Pulmonary artery endothelial cell (primary cell): ENCODE data around the gene BIVM. TPM values are rescaled to one million over a fixed set of nuclear protein-coding genes. Genes with fewer than 3 reads are reported as not detected.

ENCODE experiments used
- DNase-seq: peaks from one replicate; pipeline ENCODE4 v3.0.0-alpha.2; 2011; ENCODE audit warnings: low read depth, low spot score
- total RNA-seq: library from RNA; depleted of rRNA; stranded (reverse); fragments of >200 nt; gene quantifications from 2 replicates; pipeline ENCODE4 v1.2.3, GENCODE V29; 2014

The BIVM gene
- total RNA-seq, 1 donor from 2014 or later = 12.1 TPM

DNA sequence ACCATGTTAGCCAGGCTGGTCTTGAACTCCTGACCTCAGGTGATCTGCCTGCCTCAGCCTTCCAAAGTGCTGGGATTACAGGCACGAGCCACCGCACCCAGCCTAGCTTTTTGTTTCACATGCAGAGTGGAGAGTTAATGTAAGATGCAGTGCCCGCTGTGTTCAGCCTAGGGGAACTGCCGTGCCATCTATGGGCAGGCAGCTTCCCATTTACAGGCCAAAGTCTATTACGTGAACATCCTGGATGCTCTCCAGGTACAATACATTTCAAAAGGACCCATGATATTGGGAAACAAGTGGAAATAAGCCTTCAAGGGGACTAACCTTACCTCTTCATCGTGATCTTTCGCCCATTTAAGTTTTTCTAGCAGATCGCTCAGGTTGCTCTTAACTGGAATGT, 10.2 kb upstream of the BIVM start:
- no peak for DNase-seq

DNA sequence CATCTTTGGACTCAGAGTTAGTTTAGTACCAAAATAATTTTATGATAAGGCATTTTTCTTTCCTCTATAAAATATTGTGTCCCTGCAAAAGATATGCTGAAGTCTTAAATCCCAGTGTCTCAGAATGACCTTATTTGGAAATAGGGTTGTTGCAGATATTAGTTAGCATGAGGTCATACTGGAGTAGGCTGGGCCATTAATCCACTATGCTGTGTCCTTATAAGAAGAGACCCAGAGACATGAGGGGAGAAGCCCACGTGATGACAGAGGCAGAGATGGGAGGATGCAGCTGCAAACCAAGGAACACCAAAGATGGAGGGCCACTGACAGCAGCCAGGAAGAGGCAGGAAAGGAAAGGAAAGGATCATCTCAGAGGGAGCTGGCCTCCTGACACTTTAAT, 6.5 kb upstream of the BIVM start:
- DNase-seq = no peak

DNA sequence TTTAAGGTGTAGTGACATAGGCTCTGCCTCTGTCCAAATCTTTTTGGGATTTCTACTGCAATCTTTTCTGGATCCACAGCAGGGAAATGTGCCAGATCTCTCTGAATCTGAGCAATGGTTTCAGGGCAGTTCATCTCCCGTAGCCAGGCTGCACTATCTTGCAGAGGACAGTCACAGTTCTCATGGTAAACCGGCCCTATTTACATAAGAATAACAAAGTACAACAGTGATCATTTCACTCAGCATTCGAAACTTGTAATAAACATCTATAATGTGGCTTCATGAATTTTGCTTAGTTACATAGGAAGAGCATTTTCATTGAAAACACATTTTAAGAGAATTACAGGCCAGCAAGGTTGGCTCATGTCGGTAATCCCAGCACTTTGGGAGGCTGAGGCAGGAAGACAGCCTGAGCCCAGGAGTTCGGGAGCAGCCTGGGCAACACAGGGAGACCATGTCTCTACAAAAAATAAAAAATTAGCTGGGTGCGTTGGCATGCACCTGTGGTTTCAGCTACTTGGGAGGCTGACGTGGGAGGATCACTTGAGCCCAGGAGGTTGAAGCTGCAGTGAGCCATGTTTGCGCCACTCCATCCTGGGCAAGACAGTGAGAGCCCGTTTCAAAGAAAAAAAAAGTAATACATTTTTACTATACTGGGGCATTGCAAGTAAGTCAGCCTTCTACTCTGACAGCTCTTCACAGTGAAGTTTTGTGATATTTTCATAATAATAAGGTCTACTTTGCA, 5.1 kb upstream of the BIVM start:
- no peak for DNase-seq

DNA sequence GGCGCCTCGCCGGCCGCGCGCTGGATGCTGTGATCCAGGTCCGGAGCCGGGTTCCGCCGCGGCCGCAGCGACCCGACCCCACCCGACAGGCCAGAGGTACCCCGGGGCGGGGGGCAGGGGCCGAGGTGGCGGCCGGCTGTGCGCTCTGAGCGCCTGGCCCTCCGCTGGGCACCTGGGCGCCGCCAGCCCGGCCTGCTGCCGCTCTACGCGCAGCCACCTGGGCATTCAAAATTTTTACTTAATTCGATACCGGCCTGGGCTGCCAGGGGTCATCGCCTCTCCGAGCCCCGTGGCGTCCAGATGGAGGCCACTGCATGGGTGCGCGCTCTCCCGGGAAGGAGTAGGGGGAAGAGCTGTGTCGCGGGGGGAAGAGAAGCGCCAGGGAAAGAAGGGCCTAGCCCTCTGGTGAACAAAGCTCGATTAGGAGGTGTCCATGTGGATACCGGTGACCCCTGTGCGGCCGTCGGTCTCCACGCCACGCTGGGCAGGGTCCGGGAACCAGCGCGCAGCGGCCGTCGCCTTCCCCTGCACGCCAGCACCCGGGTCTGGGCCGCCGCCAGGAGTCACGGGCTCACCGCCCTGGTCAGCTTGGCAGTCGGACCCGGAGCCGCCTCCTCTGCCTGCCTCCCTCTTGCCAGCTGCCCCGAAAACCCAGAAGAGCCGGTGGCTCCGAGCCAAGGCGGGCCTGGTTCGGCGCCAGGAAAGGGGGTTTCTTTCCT, 666 bp downstream of the BIVM start:
- no peak for DNase-seq

DNA sequence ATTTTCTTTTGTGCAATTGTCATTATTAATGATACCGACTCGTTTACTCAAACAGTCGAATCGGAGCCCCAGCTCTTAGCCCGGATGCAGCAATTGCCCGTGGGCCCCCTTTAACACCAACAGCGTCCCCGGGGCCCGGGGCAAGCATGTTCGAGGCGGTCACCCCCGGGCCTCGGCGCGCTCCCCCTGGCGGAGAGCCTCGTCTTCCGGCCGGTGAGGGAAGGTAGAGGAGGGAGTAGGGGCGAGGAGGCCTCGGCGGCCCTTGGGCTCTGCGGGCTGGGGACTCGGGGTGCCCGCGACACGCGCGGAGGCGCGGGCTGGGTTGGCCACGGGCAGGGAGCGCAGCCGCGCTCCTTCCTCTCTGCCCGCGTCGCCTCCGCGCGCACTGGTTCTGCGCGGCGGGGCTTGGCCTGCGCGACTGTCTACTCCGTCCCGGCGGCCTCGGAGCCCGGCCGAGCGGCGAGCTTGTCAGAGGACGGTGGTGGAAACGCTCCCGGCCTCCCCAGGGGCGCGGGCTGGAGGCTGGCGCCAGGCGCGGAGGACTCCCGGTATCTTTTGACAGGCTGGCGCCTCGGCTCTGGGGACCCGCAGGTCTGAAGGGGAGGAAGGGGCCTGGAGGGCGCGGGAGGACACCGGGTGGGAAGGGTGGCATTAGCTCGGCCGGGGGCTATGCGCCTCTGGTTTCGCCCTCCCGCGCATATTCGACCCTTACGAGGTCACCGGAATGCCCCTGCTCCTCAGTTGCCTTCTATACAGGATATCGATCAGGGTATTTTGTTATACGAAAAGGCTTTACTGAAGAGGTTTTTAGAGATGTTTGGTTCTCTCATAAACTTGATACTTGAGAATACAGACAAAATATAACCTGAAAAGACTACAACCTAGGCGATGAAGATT, 1.5 kb downstream of the BIVM start:
- DNase-seq = peak; percentile 29

DNA sequence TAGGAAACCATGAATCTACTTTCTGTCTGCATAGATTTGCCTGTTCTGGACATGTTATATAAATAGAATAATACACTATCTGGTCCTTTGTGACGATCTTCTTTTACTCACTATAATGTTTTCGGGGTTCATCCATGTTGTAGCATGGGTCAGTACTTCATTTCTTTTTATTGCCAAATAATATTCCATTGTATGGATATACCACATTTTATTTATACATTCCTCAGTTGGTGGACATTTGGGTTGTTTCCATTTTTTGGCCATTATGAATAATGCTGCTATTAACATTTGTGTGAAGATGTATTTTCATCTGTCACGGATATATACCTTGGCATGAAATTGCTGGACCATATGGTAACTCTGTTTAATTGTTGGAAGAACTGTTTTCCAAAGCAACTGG, 6.8 kb downstream of the BIVM start:
- DNase-seq = no peak

DNA sequence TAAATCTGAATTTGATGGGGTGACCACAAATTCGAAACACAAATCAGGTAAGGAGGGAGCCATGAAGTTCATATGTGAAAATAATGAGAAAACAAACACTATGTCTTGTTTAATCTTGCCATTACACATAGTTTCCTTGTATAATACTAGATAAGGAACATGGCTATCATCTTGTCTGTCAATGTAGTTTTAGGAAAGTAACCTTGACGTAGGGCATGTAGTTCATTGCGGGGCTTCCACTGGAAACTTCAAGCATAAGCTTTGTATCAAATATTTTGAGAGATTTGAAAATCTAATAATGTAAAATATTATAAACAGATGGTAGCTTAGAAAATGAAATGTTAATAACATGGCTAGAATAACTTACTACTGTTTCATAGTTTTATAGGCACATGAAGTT, 8.8 kb downstream of the BIVM start:
- DNase-seq = no peak

DNA sequence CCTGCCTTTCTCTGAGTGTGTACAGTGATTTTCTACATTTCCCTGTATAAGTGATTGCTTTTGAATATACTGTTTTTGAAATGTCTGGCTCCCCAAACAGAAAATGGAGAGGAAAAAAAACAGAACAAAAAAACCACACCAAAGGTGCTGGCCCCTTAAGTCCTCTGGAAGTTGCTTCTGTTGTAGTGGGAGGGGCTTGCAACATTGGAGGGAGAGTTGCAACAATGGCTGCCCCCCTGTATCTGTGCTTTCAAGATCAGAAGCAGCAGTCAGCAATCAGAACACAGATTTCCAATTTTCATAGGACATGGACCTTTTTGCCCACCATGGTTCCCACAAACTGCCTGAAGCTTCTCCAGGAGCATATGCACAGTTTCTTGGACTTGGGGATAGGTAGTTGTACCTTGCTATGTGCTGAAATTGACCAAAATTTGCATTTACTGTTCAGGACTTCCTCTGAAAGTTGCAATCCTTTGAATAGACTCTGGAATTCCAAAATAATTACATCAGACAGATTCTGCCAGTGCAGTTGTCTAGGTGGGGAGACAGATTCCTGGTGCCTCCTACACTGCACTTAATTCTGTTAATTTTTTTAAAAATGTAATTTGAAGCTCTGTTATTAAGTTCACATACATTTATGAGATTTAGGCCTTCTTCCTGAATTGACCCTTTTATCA, 13.8 kb downstream of the BIVM start:
- DNase-seq = no peak

DNA sequence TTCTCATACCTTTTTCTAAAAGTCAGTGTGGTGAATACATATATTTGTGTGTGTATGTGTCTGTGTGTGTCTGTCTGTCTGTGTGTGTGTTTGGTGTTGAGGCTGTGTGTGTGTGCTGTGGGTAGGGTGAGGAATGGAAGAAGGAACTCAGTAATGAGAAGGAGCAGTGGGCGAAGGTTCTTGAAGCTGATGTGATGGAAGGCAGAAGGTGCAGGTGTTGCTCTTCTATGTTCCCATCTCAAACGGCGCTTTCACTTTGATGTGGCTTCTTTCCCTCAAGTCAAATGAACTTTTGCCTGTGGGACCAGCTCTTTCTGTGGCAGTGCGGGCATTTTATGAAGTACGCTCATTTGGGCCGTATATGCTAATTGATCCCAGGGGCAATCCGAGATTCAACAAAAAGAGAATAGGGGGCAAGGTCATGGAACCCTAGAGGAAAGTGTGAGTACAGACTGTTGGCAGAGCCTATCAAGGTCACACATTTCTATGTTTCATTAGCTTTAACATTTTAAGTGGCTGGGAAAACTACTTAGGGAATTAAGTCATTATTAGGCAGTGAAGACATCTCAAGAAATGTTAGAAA, 15.2 kb downstream of the BIVM start:
- DNase-seq = no peak

DNA sequence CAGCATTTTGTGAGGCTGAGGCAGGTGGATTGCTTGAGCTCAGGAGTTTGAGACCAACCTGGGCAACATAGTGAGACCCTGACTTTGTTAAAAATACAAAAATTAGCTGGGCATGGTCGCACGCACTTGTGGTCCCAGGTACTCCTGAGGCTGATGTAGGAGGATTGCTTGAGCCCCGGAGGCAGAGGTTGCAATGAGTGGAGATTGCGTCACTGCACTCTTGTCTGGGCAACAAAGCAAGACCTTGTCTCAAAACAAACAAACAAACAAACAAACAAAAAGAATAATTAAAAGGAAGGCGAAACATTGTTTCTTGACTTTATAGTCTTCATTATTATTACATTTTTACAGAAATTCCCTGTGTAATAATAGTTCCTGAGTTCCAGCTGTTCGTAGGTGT, 15.9 kb downstream of the BIVM start:
- no peak for DNase-seq

DNA sequence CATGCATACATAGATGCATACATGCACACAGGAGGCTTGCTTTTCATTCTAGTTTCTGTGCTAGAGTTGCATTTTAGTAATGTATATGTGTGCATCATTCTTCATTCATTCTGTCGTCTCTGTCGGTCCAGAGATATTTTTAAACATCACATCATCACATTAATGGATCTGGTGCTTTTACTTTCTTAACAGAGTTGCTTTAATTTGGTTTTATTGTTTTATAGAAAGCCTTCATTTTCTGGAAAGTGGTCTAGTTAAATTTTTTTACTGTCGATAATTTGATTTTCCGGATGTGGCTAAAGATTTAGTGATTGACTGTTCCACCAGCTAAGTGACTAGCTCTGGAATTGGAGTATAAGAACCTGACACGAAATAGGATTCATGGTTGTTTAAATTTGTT, 16.9 kb downstream of the BIVM start:
- DNase-seq = no peak

DNA sequence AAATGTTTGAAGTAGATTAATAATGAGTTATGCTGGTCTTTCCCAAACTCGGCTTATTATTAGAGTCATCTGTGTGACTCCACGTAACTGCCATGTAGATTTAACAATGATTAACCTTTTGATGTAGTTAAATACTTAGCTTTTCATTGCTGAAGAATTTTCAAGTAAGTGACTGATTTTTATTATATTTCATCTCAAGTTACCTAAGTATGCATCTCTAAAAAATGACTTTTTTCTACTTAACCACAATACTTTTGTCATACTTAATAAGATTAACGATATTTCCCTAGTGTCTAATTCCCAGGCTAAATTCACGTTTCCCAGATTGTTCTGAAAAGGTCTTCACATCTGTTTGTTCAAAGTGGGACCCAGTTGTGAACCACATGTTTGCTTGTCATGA, 17.8 kb downstream of the BIVM start:
- no peak for DNase-seq

DNA sequence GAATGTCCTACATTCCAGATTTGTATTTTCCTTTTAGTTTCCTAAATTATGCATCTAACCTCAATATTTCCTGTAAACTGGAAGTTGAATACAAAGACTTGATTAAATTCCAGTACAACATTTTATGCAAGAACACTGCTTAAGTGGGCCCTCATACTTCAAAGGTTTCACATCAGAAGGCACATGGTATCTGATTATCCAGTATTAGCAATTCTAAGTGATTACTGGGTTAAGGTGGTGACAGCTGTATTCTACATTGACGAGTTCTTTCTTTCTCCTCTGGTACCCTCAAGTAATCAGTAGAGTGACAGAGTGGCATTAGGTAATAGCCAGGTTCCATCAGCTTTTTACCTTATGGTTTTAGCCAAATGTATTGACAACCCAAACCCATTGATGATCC, 18.3 kb downstream of the BIVM start:
- DNase-seq = no peak

DNA sequence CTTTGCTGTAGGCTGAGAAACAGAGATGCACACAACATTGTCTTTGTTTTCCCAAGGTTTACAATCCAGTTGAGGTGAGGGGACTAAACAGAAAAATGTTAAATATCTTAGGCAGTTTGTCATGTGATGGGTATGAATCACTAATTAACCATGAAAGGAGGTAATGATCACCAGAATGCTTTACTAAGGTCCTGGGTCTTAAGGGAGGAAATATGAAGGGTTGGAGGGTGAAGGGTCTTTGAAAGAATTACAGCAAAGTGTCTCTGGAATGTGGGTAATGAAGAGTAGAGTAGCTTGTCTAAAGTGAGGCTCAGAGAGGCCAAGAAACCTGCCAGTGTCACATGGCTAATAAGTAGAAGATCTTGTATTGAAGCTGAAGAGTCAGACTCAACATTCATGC, 19.0 kb downstream of the BIVM start:
- no peak for DNase-seq

DNA sequence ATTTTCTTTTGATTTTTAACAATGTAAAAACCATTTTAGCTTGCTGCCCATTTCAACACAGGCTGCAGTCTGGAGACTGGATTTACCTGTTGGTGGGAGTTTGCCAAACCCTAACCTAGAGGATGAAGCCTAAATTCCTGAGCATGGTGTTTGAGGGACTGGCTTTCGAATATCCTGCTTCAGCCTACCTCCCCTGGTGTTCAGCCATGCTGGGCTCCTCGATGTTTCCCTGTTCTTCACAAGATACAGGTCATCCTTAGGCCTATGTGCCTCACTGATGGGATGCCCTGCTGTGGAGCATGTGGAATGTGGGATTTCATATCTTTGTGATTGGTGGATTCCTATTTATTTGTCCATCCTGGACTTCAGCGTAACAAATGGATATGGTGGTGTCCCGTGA, 26.5 kb downstream of the BIVM start:
- DNase-seq = no peak

DNA sequence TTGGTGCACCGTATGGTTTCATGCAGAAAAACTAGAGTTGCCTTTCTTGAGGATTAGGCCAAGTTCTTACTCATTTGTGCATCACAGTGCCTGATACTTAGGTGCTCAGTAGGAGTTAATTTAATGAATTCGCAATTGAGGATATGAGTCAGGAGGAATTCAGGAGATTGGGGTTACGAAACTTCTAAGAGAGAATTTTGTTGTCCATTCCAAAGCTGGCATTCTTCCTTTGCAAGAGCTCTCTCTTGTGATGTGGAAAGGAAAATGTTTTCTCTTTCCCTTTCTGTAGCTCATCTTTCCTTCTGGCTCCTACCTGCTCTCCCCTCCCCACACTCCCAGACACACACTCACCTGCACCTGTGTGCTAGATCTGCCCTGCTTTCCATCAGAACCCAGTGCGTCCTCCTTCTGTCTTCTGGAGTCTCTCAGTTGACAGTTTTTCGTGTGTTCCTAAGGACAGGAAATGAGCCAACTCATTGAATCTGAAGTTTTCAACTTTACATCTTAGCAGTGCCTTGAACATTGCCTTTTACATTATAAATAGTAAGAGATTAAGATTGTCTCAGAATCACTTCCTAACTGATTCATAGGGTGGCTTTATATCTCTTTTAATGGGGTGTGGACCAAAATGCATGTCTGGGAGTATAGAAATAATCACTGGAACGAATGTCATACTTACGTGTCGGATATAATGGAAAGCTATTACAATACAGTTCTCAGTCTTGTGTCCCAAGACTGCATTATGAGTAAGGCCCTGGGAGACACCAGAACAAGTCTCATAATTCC, 27.2 kb downstream of the BIVM start:
- DNase-seq = no peak

DNA sequence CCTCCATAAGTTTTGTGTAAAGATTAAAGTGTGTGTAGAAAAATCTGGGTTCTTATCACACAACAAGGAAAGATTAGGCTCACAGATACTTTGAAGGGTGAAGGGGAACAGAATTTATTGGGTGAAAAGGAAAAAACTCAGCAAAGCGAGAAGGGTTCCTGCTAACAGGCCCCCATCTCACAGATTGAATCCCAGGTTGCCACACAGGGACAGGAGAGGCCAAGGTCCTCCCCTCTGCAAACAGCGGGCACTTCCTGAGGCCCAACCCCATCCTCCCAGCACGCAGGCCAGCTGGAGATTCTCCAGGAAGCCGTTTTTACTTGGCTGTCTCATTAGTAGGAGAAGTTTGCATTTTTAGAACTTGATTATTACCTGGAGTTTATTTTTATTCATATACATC, 31.7 kb downstream of the BIVM start:
- DNase-seq = no peak

DNA sequence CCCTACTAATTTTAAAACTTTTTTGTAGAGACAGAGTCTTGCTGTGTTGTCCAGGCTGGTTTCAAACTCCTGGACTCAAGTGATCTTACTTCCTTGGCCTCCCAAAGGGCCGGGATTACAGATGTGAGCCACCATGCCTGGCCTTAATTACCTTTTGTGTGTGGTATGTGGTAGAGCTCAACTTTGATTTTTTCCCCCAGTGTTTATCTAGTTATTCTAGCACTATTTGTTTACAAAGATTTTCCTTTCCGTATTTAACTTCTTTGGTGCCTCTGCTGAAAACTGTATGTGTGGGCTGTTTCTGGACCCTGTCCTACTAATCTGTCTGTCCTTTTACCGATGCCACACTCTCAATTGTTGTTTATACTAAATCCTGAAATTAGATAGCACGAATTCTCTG, 37.6 kb downstream of the BIVM start:
- no peak for DNase-seq

DNA sequence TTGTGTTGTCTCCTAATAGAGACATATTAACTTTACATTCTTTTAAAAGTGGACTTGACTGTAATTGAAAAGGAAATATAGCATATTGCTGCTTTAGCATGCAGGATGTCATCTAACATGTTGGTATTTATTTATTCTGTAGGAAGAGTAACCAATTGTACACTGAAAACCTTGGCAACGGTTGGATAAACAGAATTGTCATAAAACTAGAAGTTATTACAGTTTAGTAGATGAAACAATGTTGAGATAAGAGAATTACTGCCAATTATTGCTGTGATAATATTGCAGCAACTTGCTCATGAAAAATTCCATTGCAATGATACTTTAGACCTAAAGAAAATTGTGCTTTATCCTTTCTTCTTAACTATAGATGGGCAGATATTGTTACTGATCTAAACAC, 39.4 kb downstream of the BIVM start:
- DNase-seq = no peak

DNA sequence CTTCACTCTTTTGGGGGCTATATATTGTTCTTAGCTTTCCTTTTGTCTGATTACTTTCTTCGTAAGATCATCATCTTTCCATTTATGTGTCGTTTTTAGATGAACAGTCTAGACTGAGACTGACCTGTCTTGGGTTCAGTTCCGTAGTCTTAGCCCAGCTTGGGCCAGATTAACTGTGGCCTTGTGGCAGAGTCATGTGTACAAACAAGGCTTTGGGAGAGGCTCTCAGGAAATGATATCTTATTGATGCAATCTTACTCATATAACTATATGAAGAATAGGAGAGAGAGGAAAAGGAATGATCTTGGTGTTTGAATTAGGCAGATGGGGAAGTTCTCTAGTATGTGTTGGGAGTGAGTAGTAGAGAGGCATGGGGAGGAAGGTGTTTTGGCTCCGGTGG, 40.1 kb downstream of the BIVM start:
- no peak for DNase-seq

DNA sequence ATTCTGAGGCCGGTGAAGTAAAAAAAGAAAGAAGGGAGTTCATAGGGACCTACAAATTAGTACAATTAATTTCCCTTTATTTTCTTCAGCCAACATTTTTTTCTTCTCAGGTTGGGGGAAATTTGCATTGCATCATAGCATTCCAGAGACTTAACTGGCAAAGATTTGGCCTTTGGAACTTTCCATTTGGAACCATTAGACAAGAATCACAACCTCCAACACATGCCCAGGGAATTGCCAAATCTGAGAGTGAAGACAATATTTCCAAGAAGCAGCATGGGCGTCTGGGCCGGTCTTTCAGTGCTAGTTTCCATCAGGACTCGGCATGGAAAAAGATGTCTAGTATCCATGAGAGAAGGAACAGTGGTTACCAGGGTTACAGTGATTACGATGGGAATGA, 40.5 kb downstream of the BIVM start:
- no peak for DNase-seq
